DMS53 treated with DMSO at 0.1 percent for 48 hours (cell line): ENCODE measurements around the gene RAMACL.
A peak's percentile ranks its signal among the peaks of the same experiment; 100 is the strongest.
"Not testable (repeated sequence)": the region's sequence is repeated elsewhere in the genome, so short reads cannot be mapped to it uniquely, and the experiment has no call there.

Experiments
- DNase-seq: peaks from one replicate; lab custom pipeline; 2025; ENCODE audit not compliant: unreplicated experiment; lab: John Stamatoyannopoulos, UW

The RAMACL gene

GRCh38 chr6:166558156-166559005, 28.1 kb downstream of the RAMACL start:
- DNase-seq = no peak

GRCh38 chr6:166556863-166557322, 29.6 kb downstream of the RAMACL start:
- peak; percentile 76 for DNase-seq

- no peak for DNase-seq
Observed at GRCh38 chr6:166556336-166556735, 30.1 kb downstream of the RAMACL start.

- no peak for DNase-seq
Observed at GRCh38 chr6:166555086-166555485, 31.4 kb downstream of the RAMACL start.

GRCh38 chr6:166554316-166554715, 32.2 kb downstream of the RAMACL start:
- no peak for DNase-seq

- DNase-seq = no peak
Observed at GRCh38 chr6:166553563-166554271, 32.8 kb downstream of the RAMACL start.

- DNase-seq = no peak
Observed at GRCh38 chr6:166552600-166552999, 33.9 kb downstream of the RAMACL start.

GRCh38 chr6:166551754-166552495, 34.6 kb downstream of the RAMACL start:
- DNase-seq = no peak

GRCh38 chr6:166546653-166547052, 39.8 kb downstream of the RAMACL start:
- DNase-seq = no peak

- no peak for DNase-seq
Observed at GRCh38 chr6:166545156-166546034, 41.1 kb downstream of the RAMACL start.

- no peak for DNase-seq
Observed at GRCh38 chr6:166544296-166544605, 42.2 kb downstream of the RAMACL start.

- no peak for DNase-seq
Observed at GRCh38 chr6:166543603-166544295, 42.7 kb downstream of the RAMACL start.

GRCh38 chr6:166542580-166542912, 43.9 kb downstream of the RAMACL start:
- no peak for DNase-seq

GRCh38 chr6:166541876-166542579, 44.5 kb downstream of the RAMACL start:
- no peak for DNase-seq

- DNase-seq = no peak
Observed at GRCh38 chr6:166541366-166541765, 45.1 kb downstream of the RAMACL start.

- no peak for DNase-seq
Observed at GRCh38 chr6:166540631-166541331, 45.7 kb downstream of the RAMACL start.

- DNase-seq = no peak
Observed at GRCh38 chr6:166539543-166539942, 46.9 kb downstream of the RAMACL start.

GRCh38 chr6:166539011-166539385, 47.5 kb downstream of the RAMACL start:
- not testable (repeated sequence) for DNase-seq
